Vagina (tissue), 2 donors: ENCODE measurements around the gene PLEKHA3.

ENCODE experiments used
- POLR2AphosphoS5 ChIP-seq, 2 donors: sonication (generic); formaldehyde crosslinking; IDR thresholded peaks; one replicate each; pipeline ENCODE4 v1.9.0; 2017; ENCODE audit warnings: antibody characterized with exemption in 2 of 2, mild to moderate bottlenecking in 2 of 2, low read depth in 1 of 2; ENCODE audit not compliant: insufficient read depth in 1 of 2
- TF ChIP-seq, protein P1 (sequence below), 3 experiments: fragments of 450-650 bp in 2 of 3; fragments of 200-600 bp in 1 of 3; sonication (generic) in 1 of 3; IDR thresholded peaks; one replicate each; pipeline ENCODE4 v1.5.1; 2017 to 2019; ENCODE audit warnings: antibody characterized with exemption in 3 of 3, mild to moderate bottlenecking in 2 of 3, moderate library complexity in 2 of 3

DNA sequence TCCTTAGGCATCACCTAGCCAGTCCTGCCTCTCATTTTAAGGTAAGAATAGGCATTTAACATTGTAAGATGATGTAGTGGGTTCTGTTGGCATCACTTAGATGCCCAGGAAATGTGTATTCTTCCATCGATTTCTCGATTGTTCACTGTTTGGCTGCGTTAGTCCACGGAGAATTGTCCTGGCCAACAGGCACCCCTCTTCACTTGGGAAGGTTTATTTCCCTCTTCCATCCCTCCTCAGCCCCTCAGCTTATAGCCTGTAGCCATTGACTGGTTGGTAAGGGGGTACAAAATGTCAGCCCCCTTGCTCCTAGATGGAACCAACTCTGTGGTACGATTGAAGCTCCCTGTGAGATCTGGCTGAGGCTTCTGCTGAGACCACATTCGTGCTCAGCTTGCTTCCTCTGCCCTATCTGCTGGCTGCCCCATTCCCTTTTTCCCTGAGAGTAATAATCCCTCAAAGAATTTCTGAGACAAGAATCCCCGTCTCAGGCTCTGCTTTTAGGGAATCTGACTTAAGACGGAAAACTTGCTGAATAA, 43.4 kb downstream of the PLEKHA3 start:
- TF ChIP-seq POLR2AphosphoS5 (IDR thresholded peaks at IDR 0.05; ENCODE audit: insufficient read depth in 1 of 2, low read depth in 1 of 2) = no peak
- TF ChIP-seq, protein P1, sequence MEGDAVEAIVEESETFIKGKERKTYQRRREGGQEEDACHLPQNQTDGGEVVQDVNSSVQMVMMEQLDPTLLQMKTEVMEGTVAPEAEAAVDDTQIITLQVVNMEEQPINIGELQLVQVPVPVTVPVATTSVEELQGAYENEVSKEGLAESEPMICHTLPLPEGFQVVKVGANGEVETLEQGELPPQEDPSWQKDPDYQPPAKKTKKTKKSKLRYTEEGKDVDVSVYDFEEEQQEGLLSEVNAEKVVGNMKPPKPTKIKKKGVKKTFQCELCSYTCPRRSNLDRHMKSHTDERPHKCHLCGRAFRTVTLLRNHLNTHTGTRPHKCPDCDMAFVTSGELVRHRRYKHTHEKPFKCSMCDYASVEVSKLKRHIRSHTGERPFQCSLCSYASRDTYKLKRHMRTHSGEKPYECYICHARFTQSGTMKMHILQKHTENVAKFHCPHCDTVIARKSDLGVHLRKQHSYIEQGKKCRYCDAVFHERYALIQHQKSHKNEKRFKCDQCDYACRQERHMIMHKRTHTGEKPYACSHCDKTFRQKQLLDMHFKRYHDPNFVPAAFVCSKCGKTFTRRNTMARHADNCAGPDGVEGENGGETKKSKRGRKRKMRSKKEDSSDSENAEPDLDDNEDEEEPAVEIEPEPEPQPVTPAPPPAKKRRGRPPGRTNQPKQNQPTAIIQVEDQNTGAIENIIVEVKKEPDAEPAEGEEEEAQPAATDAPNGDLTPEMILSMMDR (IDR thresholded peaks at IDR 0.05) = no peak
